H1 (cell line): ENCODE results near the gene TMEM238. TPM values are rescaled to one million over a fixed set of nuclear protein-coding genes. Genes with fewer than 3 reads are reported as not detected.

Experiments used
- CTCF ChIA-PET: fragments of 300-600 bp; sonication (Branson Sonifier 250); formaldehyde crosslinking; loops from one replicate; lab custom pipeline; 2021; ENCODE audit not compliant: partially characterized antibody; lab: Charles Lee
- POLR2A ChIA-PET: fragments of 300-600 bp; sonication (Branson Sonifier 250); formaldehyde crosslinking; loops from one replicate; lab custom pipeline; 2021; ENCODE audit warnings: inconsistent platforms; ENCODE audit not compliant: partially characterized antibody; lab: Charles Lee
- DNase-seq, 2 experiments: peaks; one replicate each; pipeline versions ENCODE4 v3.0.0 to v3.0.0-alpha.2; 2010 to 2022; ENCODE audit warnings: low spot score in 2 of 2, low read depth in 1 of 2, mixed read lengths in 1 of 2
- FAIRE-seq: peaks from 2 replicates; lab custom pipeline; 2011; peaks lifted over from hg19 to GRCh38; lab: Jason Lieb, UNC
- H2AFZ ChIP-seq: 2 replicates; pipeline ENCODE4 v1.8.1; 2012; ENCODE audit warnings: low read length, inconsistent platforms
- H2AK5ac ChIP-seq: 2 replicates; pipeline ENCODE4 v1.6.1; 2013; ENCODE audit warnings: low read depth, low read length
- H2BK120ac ChIP-seq: replicated peaks from 2 replicates; pipeline ENCODE3; 2013; ENCODE audit warnings: low read depth, low read length, inconsistent platforms
- H2BK12ac ChIP-seq: 2 replicates; pipeline ENCODE4 v1.6.1; 2013; ENCODE audit warnings: low read depth, low read length
- H2BK15ac ChIP-seq: 2 replicates; pipeline ENCODE4 v1.6.1; 2013; ENCODE audit warnings: low read length
- H2BK20ac ChIP-seq: 2 replicates; pipeline ENCODE4 v1.6.1; 2013; ENCODE audit warnings: low read length
- H2BK5ac ChIP-seq: 2 replicates; pipeline ENCODE4 v1.6.1; 2013; ENCODE audit warnings: low read depth, low read length
- H3K14ac ChIP-seq: 2 replicates; pipeline ENCODE4 v1.6.1; 2013; ENCODE audit warnings: inconsistent platforms; ENCODE audit not compliant: insufficient read length
- H3K18ac ChIP-seq: 2 replicates; pipeline ENCODE4 v1.6.1; 2013; ENCODE audit warnings: low read length; ENCODE audit errors: extremely low read depth
- H3K23ac ChIP-seq: 2 replicates; pipeline ENCODE4 v1.6.1; 2013; ENCODE audit warnings: inconsistent platforms; ENCODE audit not compliant: insufficient read length
- H3K23me2 ChIP-seq: 2 replicates; pipeline ENCODE4 v1.6.1; 2013; ENCODE audit warnings: low read depth, low read length
- H3K27ac ChIP-seq: 2 replicates; pipeline ENCODE4 v1.6.1; 2011; ENCODE audit warnings: low read depth, low read length, inconsistent platforms
- H3K27me3 ChIP-seq, 4 experiments: replicated peaks in 1 of 4; 1 replicate in 1 of 4; 2 replicates in 3 of 4; pipeline versions ENCODE4 v1.6.1 to v1.8.1; 2011 to 2013; ENCODE audit warnings: low read length in 3 of 4, mild to moderate bottlenecking in 3 of 4, inconsistent platforms in 2 of 4, mixed read lengths in 2 of 4, moderate library complexity in 1 of 4; ENCODE audit not compliant: control insufficient read depth in 3 of 4, insufficient read depth in 3 of 4; ENCODE audit errors: extremely low read depth in 1 of 4
- H3K36me3 ChIP-seq, 4 experiments: 2 replicates each; pipeline versions ENCODE4 v1.6.1 to v1.8.1; 2011 to 2013; ENCODE audit warnings: mild to moderate bottlenecking in 4 of 4, low read length in 3 of 4, moderate library complexity in 2 of 4, control low read depth in 1 of 4, inconsistent platforms in 1 of 4; ENCODE audit not compliant: insufficient read depth in 4 of 4, control insufficient read depth in 2 of 4
- H3K4ac ChIP-seq: replicated peaks from 2 replicates; pipeline ENCODE3; 2013; ENCODE audit warnings: low read length, low read depth, mixed read lengths, inconsistent platforms; ENCODE audit not compliant: insufficient read length
- H3K4me1 ChIP-seq, 4 experiments: replicated peaks in 1 of 4; 1 replicate in 1 of 4; 2 replicates in 3 of 4; pipeline versions ENCODE4 v1.6.1 to v1.8.1; 2011 to 2013; ENCODE audit warnings: low read length in 3 of 4, inconsistent platforms in 2 of 4, mixed read lengths in 1 of 4; ENCODE audit not compliant: insufficient read depth in 4 of 4, control insufficient read depth in 3 of 4
- H3K4me2 ChIP-seq, 2 experiments: 2 replicates each; pipeline versions ENCODE4 v1.6.1 to v1.8.1; 2011 to 2013; ENCODE audit warnings: low read depth in 2 of 2, low read length in 2 of 2, control low read depth in 1 of 2, inconsistent platforms in 1 of 2, mild to moderate bottlenecking in 1 of 2; ENCODE audit not compliant: insufficient read depth in 1 of 2
- H3K4me3 ChIP-seq, 4 experiments: fragments of 200-600, 300-600 bp in 1 of 4; sonication (generic), shearing (Covaris generic), sonication (Bioruptor Twin) in 1 of 4; 2 replicates each; pipeline versions ENCODE4 v1.5.1 to v1.8.1; 2011 to 2016; ENCODE audit warnings: low read length in 4 of 4, low read depth in 3 of 4, control low read depth in 2 of 4, inconsistent platforms in 2 of 4, mild to moderate bottlenecking in 2 of 4, mixed read lengths in 1 of 4, moderate library complexity in 1 of 4; ENCODE audit not compliant: insufficient read depth in 2 of 4; ENCODE audit errors: extremely low read depth in 1 of 4
- H3K56ac ChIP-seq: replicated peaks from 2 replicates; pipeline ENCODE3; 2013; ENCODE audit warnings: low read depth, mild to moderate bottlenecking, mixed read lengths, low read length, inconsistent platforms; ENCODE audit not compliant: insufficient read length
- H3K79me1 ChIP-seq: 2 replicates; pipeline ENCODE4 v1.6.1; 2013; ENCODE audit warnings: low read depth, low read length, control low read depth
- H3K79me2 ChIP-seq, 2 experiments: 2 replicates each; pipeline versions ENCODE4 v1.6.1 to v1.8.1; 2012 to 2013; ENCODE audit warnings: low read length in 2 of 2, mild to moderate bottlenecking in 2 of 2, inconsistent platforms in 1 of 2; ENCODE audit not compliant: insufficient read depth in 2 of 2, control insufficient read depth in 1 of 2
- H3K9ac ChIP-seq, 4 experiments: replicated peaks in 1 of 4; 1 replicate in 1 of 4; 2 replicates in 3 of 4; pipeline versions ENCODE4 v1.6.1 to v1.8.1; 2011 to 2013; ENCODE audit warnings: low read depth in 3 of 4, low read length in 3 of 4, control low read depth in 2 of 4, mild to moderate bottlenecking in 2 of 4, moderate library complexity in 2 of 4, inconsistent platforms in 1 of 4; ENCODE audit errors: extremely low read depth in 1 of 4
- H3K9me3 ChIP-seq, 2 experiments: 2 replicates each; pipeline versions ENCODE4 v1.6.1 to v1.8.1; 2012 to 2013; ENCODE audit warnings: mild to moderate bottlenecking in 2 of 2, moderate library complexity in 2 of 2, control low read depth in 1 of 2, inconsistent platforms in 1 of 2, low read depth in 1 of 2, low read length in 1 of 2, mixed read lengths in 1 of 2; ENCODE audit not compliant: insufficient read depth in 2 of 2
- H4K20me1 ChIP-seq, 2 experiments: replicated peaks in 1 of 2; 2 replicates each; pipeline versions ENCODE3 to v1.8.1; 2011 to 2013; ENCODE audit warnings: inconsistent platforms in 2 of 2, low read length in 2 of 2, mild to moderate bottlenecking in 1 of 2; ENCODE audit not compliant: insufficient read depth in 2 of 2, control insufficient read depth in 1 of 2
- H4K5ac ChIP-seq: 2 replicates; pipeline ENCODE4 v1.6.1; 2013; ENCODE audit warnings: low read length, low read depth, mixed read lengths, inconsistent platforms; ENCODE audit not compliant: insufficient read length
- H4K8ac ChIP-seq: 2 replicates; pipeline ENCODE4 v1.8.0; 2013; ENCODE audit warnings: mild to moderate bottlenecking, moderate library complexity, low read length, inconsistent platforms; ENCODE audit not compliant: insufficient read depth; ENCODE audit errors: extremely low read depth
- H4K91ac ChIP-seq: replicated peaks from 2 replicates; pipeline ENCODE3; 2013; ENCODE audit warnings: low read length, mixed read lengths, inconsistent platforms; ENCODE audit not compliant: insufficient read length
- CREB1 ChIP-seq: IDR thresholded peaks from 2 replicates; pipeline ENCODE4 v1.6.1; 2012; ENCODE audit warnings: inconsistent platforms
- KDM4A ChIP-seq: IDR thresholded peaks from one replicate; pipeline ENCODE4 v1.7.1; 2012; ENCODE audit warnings: low read depth, mild to moderate bottlenecking, moderate library complexity, low read length, inconsistent platforms; ENCODE audit not compliant: severe bottlenecking
- SIN3A ChIP-seq, 2 experiments: IDR thresholded peaks in 1 of 2; conservative IDR thresholded peaks in 1 of 2; 2 replicates each; pipeline ENCODE4 v1.6.1; 2011 to 2012; ENCODE audit warnings: low read length in 2 of 2, improper control_type of control experiment in 1 of 2, low read depth in 1 of 2, mild to moderate bottlenecking in 1 of 2
- WGBS, 2 experiments: shearing (Covaris generic) in 1 of 2; methylation state at CpG; one replicate each; pipeline versions ENCODE4 v1.1.6 to v1.1.7; 2013 to 2015; ENCODE audit warnings: low lambda C conversion rate in 2 of 2, mixed read lengths in 2 of 2, inconsistent platforms in 1 of 2, low coverage in 1 of 2, missing lambda C conversion rate in 1 of 2; ENCODE audit not compliant: insufficient replicate concordance in 2 of 2, insufficient coverage in 1 of 2, insufficient read length in 1 of 2; ENCODE audit errors: extremely low coverage in 1 of 2, missing lambda C conversion rate in 1 of 2; 5-methylcytosine and 5-hydroxymethylcytosine counted together
- polyA plus RNA-seq, 7 experiments: library from polyadenylated mRNA; depleted of rRNA in 3 of 7; stranded (reverse) in 5 of 7; unstranded in 2 of 7; fragments of >200 nt in 5 of 7; fragments of 200-250 nt in 2 of 7; gene quantifications; 1 replicate in 5 of 7; 2 replicates in 1 of 7; 4 replicates in 1 of 7; pipeline versions ENCODE4 v1.2.1 to v1.2.3, GENCODE V29; 2011 to 2013; ENCODE audit warnings: missing spikeins in 2 of 7, mixed read lengths in 2 of 7
- total RNA-seq: library from RNA; stranded (reverse); fragmentation: NEBNext Ultra II Directional; extraction: Animal tissue kit (Norgen Biotek cat#: 25700); gene quantifications from 2 replicates; pipeline ENCODE4 v1.2.1, GENCODE V29; 2021

TMEM238 gene
- total and polyA plus RNA-seq, 2 of the 8 experiments (the other 6 are each of a cell fraction or from before 2014, with no cell fraction given): 0.53 to 3.8 TPM

DNA sequence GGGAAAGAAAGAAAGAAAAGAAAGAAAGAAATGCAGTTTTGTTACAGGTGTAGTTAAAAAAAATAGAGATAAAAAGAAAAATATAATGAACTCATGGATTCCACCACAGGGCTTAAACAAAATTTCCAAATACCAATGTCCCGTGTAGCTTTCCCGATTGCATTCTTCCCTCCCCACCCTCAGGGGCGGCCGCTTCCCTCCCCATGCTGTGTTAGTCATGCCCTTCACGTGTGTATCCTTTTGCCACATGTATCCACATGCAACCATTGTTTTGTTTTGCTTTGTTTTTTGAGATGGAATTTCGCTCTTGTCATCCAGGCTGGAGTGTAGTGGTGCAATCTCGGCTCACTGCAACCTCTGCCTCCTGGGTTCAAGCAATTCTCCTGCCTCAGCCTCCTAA, 48.0 kb downstream of the TMEM238 start:
- TF ChIP-seq SIN3A (conservative IDR thresholded peaks at IDR 0.05 in 1 of 2, IDR thresholded peaks at IDR 0.05 in 1 of 2; ENCODE audit: low read depth in 1 of 2, low read length in 2 of 2): no peak
- no peak for TF ChIP-seq KDM4A
- no peak for TF ChIP-seq CREB1
- ChIA-PET CTCF (interaction anchor here (1.4 to 3.7 kb wide), 2 partner anchors 14 to 20 kb away, joined by 4 to 12 read pairs; no protein-coding TSS in a partner anchor), POLR2A (interaction anchor here (1.1 to 3.8 kb wide), 6 partner anchors 13 to 71 kb away, joined by 3 to 19 read pairs (median 7); partner anchors contain the start of genes TMEM238 and UBE2S)
- H4K91ac ChIP-seq: no peak overlapping the region
- H2AK5ac ChIP-seq: no peak overlapping the region
- H3K23me2 ChIP-seq: peaks cover 17% of the 10 kb centered on the region; the same call in 1 of the 2 replicates
- H4K20me1 ChIP-seq: no peaks in the 10 kb centered on the region
- no peak overlapping the region for H2BK15ac ChIP-seq
- peaks cover 0 to 3% (median 0%) of the 10 kb centered on the region in 4 experiments; a peak in 1 of 7 replicates for H3K27me3 ChIP-seq
- no peak overlapping the region for H3K23ac ChIP-seq
- no peak overlapping the region for H4K8ac ChIP-seq
- no peaks in the 10 kb centered on the region for H3K9me3 ChIP-seq
- H2BK12ac ChIP-seq: no peak overlapping the region
- no peak overlapping the region for H3K4me2 ChIP-seq
- 86% methylated on average over 7 of the region's 7 CpGs; no CpG with 5 or more reads in 1 of the 2 experiments for WGBS, 2 experiments
- no peak overlapping the region for H2BK120ac ChIP-seq
- H2BK20ac ChIP-seq: no peak overlapping the region
- H3K4ac ChIP-seq: no peak overlapping the region
- H3K4me1 ChIP-seq: peaks cover 0 to 7% (median 1%) of the 10 kb centered on the region in 4 experiments; a peak in 3 of 7 replicates
- no peak overlapping the region for H3K56ac ChIP-seq
- no peak overlapping the region for H3K14ac ChIP-seq
- H3K27ac ChIP-seq: no peak overlapping the region
- H2AFZ ChIP-seq: no peak overlapping the region
- no peak overlapping the region for H3K18ac ChIP-seq
- H3K4me3 ChIP-seq: no peak overlapping the region
- no peak overlapping the region for H2BK5ac ChIP-seq
- no peak overlapping the region for H3K9ac ChIP-seq
- no peak overlapping the region for H4K5ac ChIP-seq
- H3K36me3 ChIP-seq: no peaks in the 10 kb centered on the region
- H3K79me2 ChIP-seq: no peaks in the 10 kb centered on the region; a peak in 1 of 4 replicates
- H3K79me1 ChIP-seq: no peaks in the 10 kb centered on the region
- DNase-seq (no peak), FAIRE-seq (no peak)
